IPS-18a (cell line): ENCODE results near the gene SYTL1.

Source experiments
- H3K27ac ChIP-seq: one replicate; pipeline ENCODE4 v1.5.1; 2013; ENCODE audit warnings: low read length
- H3K27me3 ChIP-seq: one replicate; pipeline ENCODE4 v1.6.1; 2013; ENCODE audit warnings: mild to moderate bottlenecking, low read length; ENCODE audit not compliant: control insufficient read depth, insufficient read depth
- H3K36me3 ChIP-seq: one replicate; pipeline ENCODE4 v1.6.1; 2013; ENCODE audit warnings: low read depth, low read length; ENCODE audit not compliant: control insufficient read depth
- H3K4me1 ChIP-seq: one replicate; pipeline ENCODE4 v1.6.1; 2013; ENCODE audit warnings: low read depth, low read length; ENCODE audit not compliant: control insufficient read depth
- H3K4me3 ChIP-seq: one replicate; pipeline ENCODE4 v1.5.1; 2013; ENCODE audit warnings: low read length
- H3K9ac ChIP-seq: one replicate; pipeline ENCODE4 v1.6.1; 2013; ENCODE audit warnings: mild to moderate bottlenecking, low read length, moderate library complexity
- H3K9me3 ChIP-seq: one replicate; pipeline ENCODE4 v1.6.1; 2013; ENCODE audit warnings: low read depth, low read length; ENCODE audit not compliant: control insufficient read depth

Gene SYTL1

DNA sequence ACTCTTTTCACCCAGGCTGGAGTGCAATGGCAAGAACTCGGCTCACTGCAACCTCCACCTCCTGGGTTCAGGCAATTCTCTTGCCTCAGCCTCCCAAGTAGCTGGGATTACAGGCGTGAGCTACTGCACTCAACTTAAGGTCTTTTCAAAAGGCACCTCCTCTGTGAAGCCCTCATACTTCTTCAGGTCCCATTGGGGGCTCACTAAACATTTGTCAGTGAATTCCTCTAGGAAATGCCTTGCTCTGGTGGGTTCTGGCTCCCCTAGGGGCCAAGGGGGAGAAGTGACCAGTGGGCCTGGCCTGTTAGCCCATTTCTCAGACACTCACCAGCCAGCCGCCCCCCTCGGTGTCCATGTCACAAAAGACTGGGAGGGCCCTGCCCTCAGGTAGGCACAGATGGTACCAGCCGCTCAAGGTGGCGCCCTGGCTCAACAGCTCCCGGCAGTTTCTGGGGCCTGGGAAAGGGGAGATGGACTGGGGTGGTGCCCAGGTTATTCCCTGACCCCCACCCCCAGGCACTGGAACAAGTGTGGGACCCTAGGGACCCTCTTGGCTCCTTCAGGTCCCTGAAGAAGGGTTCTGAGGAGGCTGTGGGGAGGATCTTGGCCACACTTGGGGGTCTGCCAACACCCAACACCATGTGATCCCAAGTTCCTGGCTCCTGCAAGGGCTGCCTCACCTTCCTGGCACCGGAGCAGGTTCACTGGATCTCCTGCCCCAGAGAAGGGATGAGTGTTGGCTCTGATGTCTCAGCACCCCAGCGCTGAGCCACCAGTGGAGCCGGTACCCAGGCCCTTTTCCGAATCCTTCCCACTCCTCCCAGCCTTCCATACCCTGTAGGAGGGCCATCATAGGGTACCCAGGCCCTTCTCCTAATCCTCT, 31.2 kb downstream of the SYTL1 start:
- H3K4me3 ChIP-seq, result no peak overlapping the region
- no peak overlapping the region for H3K27ac ChIP-seq
- H3K4me1 ChIP-seq, result no peaks in the 10 kb centered on the region
- no peaks in the 10 kb centered on the region for H3K27me3 ChIP-seq
- no peaks in the 10 kb centered on the region for H3K36me3 ChIP-seq
- no peaks in the 10 kb centered on the region for H3K9me3 ChIP-seq
- H3K9ac ChIP-seq, result no peak overlapping the region

GRCh38 chr1:27374362-27375086, 32.7 kb downstream of the SYTL1 start, which contains the start of gene FCN3:
Gene FCN3, minus strand, starts transcription at chr1:27374824. Its CDS starts 6 bp downstream, at chr1:27374818.
- H3K9me3 ChIP-seq, result no peaks in the 10 kb centered on the region

GRCh38 chr1:27377760-27378495, 36.1 kb downstream of the SYTL1 start:
- Histone ChIP-seq H3K4me1 (no peaks in the 10 kb centered on the region), H3K9me3 (no peaks in the 10 kb centered on the region)

More at GRCh38 chr1:27374362-27375086, 32.7 kb downstream of the SYTL1 start, which contains the start of gene FCN3:
- H3K36me3 ChIP-seq, result no peaks in the 10 kb centered on the region
- no peaks in the 10 kb centered on the region for H3K4me1 ChIP-seq
- no peak within 1 kb of the TSS for H3K27ac ChIP-seq
- no peak within 1 kb of the TSS for H3K4me3 ChIP-seq
- no peak within 1 kb of the TSS for H3K9ac ChIP-seq
- no peaks in the 10 kb centered on the region for H3K27me3 ChIP-seq

GRCh38 chr1:27379564-27380122, 37.8 kb downstream of the SYTL1 start:
- Histone ChIP-seq H3K4me1 (no peaks in the 10 kb centered on the region), H3K27ac (no peak overlapping the region), H3K9ac (no peak overlapping the region), H3K36me3 (no peaks in the 10 kb centered on the region), H3K4me3 (no peak overlapping the region), H3K9me3 (no peaks in the 10 kb centered on the region), H3K27me3 (peaks cover 15% of the 10 kb centered on the region)

More at GRCh38 chr1:27377760-27378495, 36.1 kb downstream of the SYTL1 start:
- Histone ChIP-seq H3K36me3 (no peaks in the 10 kb centered on the region), H3K9ac (no peak overlapping the region), H3K4me3 (no peak overlapping the region), H3K27me3 (peaks cover 15% of the 10 kb centered on the region), H3K27ac (no peak overlapping the region)

DNA sequence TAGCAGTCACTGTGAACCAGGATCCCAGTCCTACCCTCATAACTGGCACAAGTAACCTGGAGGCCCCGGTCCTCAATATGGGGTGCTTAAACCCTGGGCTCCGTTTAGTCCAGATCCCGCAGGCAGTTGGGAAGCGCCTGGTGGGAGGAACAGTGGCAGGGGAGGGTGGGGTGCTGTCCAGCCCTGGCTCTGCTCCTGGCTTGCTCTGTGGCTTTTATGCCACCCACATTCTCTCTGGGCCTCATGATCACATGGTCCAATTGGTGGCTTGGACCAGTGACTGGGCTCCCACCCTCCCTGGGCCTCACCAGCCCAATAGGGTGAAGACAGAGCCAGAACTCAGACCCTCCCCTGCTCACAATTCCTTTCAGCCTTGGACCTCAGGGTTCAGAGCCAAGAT, 38.4 kb downstream of the SYTL1 start:
- Histone ChIP-seq H3K36me3 (no peaks in the 10 kb centered on the region), H3K4me1 (no peaks in the 10 kb centered on the region), H3K27me3 (peaks cover 15% of the 10 kb centered on the region), H3K9ac (no peak overlapping the region), H3K4me3 (no peak overlapping the region), H3K27ac (no peak overlapping the region), H3K9me3 (no peaks in the 10 kb centered on the region)

DNA sequence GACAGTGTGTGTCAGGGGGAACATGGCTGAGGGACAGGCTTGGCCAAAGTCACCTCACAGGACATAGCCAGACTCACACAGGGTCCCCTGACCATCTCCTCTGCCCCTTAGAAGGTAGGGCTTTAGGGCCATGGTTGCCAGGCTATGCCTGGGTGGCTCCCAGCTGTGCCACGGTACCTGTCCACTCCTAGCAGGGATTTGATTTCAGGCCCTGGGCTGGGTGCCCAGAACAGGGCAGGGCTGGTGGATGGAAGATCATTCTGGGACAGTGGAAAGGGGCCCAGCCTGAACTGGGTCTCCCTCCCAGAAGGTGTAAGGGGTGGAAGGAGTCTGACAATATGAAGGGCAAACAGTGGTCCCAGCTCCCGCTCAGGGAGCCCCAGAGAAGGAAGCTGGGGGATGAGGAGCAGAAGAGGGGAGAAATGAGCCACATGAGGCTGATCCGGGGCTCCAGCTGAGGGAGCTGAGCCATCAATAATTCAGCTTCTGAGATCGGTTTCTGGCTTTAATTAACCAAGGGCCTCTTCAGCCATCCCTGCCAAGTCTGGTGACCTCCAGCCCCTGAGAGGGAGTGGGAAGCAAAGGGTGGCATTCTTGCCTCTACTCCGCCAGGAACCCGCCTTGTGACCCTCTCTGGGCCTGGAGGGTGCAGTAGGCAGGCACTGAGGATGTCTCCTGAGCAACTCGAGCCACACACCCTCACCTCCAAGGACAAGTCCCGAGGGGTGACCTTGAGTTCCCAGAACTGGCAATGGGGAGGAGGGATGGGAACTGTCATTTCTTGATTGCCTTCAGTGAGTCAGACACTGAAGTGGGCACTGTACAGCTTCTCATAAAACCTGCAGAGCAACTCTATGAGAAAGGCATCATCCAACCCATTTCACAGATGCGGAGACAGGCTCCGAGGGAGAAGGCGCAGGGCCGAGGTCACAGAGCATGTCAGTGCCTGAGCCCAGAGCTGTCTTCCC, 39.2 kb downstream of the SYTL1 start:
- no peak overlapping the region for H3K9ac ChIP-seq
- no peak overlapping the region for H3K4me3 ChIP-seq
- H3K27ac ChIP-seq, result no peak overlapping the region
- H3K27me3 ChIP-seq, result peaks cover 15% of the 10 kb centered on the region
- H3K4me1 ChIP-seq, result no peaks in the 10 kb centered on the region
- no peaks in the 10 kb centered on the region for H3K9me3 ChIP-seq
- H3K36me3 ChIP-seq, result no peaks in the 10 kb centered on the region

DNA sequence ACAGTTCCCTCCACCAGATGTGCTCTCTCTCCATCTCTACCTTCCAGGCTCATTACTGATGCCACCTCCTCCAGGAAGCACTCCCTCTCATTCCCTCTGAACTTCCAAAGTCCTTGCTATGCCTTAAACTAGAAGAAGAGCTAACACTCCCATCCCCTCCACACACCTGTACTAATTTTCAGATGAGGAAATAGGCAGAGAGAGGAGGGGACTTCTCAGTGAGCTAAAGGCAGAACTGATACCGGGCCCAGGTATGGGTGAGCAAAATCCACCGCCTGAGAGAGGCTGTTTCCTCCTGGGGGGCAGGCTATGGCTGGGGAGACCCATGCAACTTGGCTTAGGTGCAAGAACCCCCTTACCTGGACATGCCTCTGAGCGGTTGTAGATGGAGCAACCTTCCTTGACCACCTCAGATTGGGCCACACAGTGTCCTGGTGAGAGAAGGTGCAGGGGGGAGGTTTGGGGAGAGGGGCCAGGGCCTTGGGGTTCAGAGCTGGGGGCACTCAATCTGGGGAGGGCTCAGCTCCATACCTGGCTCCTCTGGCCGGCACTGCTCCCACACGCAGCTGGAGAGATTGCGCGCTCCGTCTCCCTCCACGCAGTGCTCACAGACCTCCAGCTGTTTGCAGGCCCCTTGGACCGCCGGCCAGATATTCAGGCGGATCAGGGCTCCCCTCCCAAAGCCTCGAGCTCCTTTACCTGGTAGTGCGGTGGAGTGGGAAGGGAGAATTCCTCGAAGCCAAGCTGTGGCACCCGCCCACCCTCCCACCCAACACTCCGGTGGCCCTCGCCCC, 40.3 kb downstream of the SYTL1 start:
- H3K27me3 ChIP-seq, result peaks cover 15% of the 10 kb centered on the region
- no peaks in the 10 kb centered on the region for H3K36me3 ChIP-seq
- no peak overlapping the region for H3K9ac ChIP-seq
- H3K9me3 ChIP-seq, result no peaks in the 10 kb centered on the region
- H3K4me3 ChIP-seq, result no peak overlapping the region
- H3K4me1 ChIP-seq, result no peaks in the 10 kb centered on the region
- no peak overlapping the region for H3K27ac ChIP-seq

GRCh38 chr1:27383039-27383605, 41.3 kb downstream of the SYTL1 start, which contains the start of gene CD164L2:
Gene CD164L2, minus strand, starts transcription at chr1:27383333. Its CDS starts 94 bp downstream, at chr1:27383239.
- H3K9ac ChIP-seq, result no peak within 1 kb of the TSS
- no peaks in the 10 kb centered on the region for H3K9me3 ChIP-seq
- H3K4me1 ChIP-seq, result no peaks in the 10 kb centered on the region
- peak within 1 kb of the TSS; percentile 50 for H3K4me3 ChIP-seq
- peaks cover 15% of the 10 kb centered on the region for H3K27me3 ChIP-seq
- no peaks in the 10 kb centered on the region for H3K36me3 ChIP-seq
- H3K27ac ChIP-seq, result no peak within 1 kb of the TSS

- Histone ChIP-seq H3K27me3 (peaks cover 15% of the 10 kb centered on the region), H3K36me3 (no peaks in the 10 kb centered on the region), H3K4me1 (no peaks in the 10 kb centered on the region), H3K27ac (no peak overlapping the region), H3K4me3 (no peak overlapping the region), H3K9ac (no peak overlapping the region), H3K9me3 (no peaks in the 10 kb centered on the region)
These were observed 41.8 kb downstream of the SYTL1 start for GRCh38 chr1:27383661-27384060.
